HCT116 (cell line): ENCODE results near the gene SYTL5. TPM values are rescaled to one million over a fixed set of nuclear protein-coding genes. Genes with fewer than 3 reads are reported as not detected.

Source experiments
- ATAC-seq: fragments of 200-7000 bp; cut with Tn5 transposase; 2 replicates; pipeline ENCODE4 v1.9.1; 2020; ENCODE audit warnings: mild to moderate bottlenecking, moderate library complexity
- BruUV-seq: library from RNA; stranded (reverse); fragments of 400-500 nt; replicated peaks from 2 replicates; lab custom pipeline; 2021; lab: Mats Ljungman, UMichigan
- CTCF ChIA-PET: fragments of 300-600 bp; sonication (Branson Sonifier 250); formaldehyde crosslinking; loops from one replicate; lab custom pipeline; 2021; ENCODE audit warnings: antibody characterized with exemption; lab: Charles Lee
- POLR2A ChIA-PET: fragments of 300-600, 350-600 bp; sonication (Branson Sonifier 250); formaldehyde crosslinking; loops from one replicate; lab custom pipeline; 2021; ENCODE audit warnings: antibody characterized with exemption; lab: Charles Lee
- RAD21 ChIA-PET, 2 experiments: fragments of 300-600 bp; sonication (Branson Sonifier 250); formaldehyde crosslinking; loops; one replicate each; lab custom pipeline; 2023; ENCODE audit warnings: low total read pairs in 2 of 2; ENCODE audit not compliant: uncharacterized antibody in 2 of 2, unreplicated experiment in 2 of 2, low non-redundant PET in 1 of 2; lab: Charles Lee
- DNase-seq: peaks from one replicate; pipeline ENCODE4 v3.0.0-alpha.2; 2010; ENCODE audit warnings: low read depth, low spot score
- H2AFZ ChIP-seq: fragments of 200-600 bp; shearing (Covaris generic), sonication (generic); 2 replicates; pipeline ENCODE4 v1.6.1; 2017; ENCODE audit warnings: low read depth, mixed run types, mixed read lengths, antibody characterized with exemption, low read length; ENCODE audit not compliant: poor library complexity, severe bottlenecking
- H3K27ac ChIP-seq: 2 replicates; pipeline ENCODE4 v1.5.1; 2012; ENCODE audit warnings: low read depth, low read length
- H3K27me3 ChIP-seq: fragments of 200-600 bp; sonication (generic); 2 replicates; pipeline ENCODE4 v1.6.1; 2016; ENCODE audit warnings: mixed run types, low read length, mixed read lengths; ENCODE audit not compliant: insufficient read depth
- H3K36me3 ChIP-seq, 2 experiments: fragments of 200-500 bp in 1 of 2; fragments of 200-600 bp in 1 of 2; sonication (Bioruptor generic) in 1 of 2; sonication (generic) in 1 of 2; 2 replicates each; pipeline versions ENCODE4 v1.5.1 to v1.6.1; 2014 to 2016; ENCODE audit warnings: low read length in 2 of 2, inconsistent platforms in 1 of 2, mixed read lengths in 1 of 2, mixed run types in 1 of 2; ENCODE audit not compliant: insufficient read depth in 2 of 2, control insufficient read depth in 1 of 2
- H3K4me1 ChIP-seq, 2 experiments: fragments of 200-600 bp in 1 of 2; sonication (generic) in 1 of 2; 2 replicates each; pipeline versions ENCODE4 v1.5.1 to v1.6.1; 2012 to 2017; ENCODE audit warnings: low read length in 2 of 2, inconsistent platforms in 1 of 2, mild to moderate bottlenecking in 1 of 2, mixed read lengths in 1 of 2, mixed run types in 1 of 2, moderate library complexity in 1 of 2; ENCODE audit not compliant: insufficient read depth in 2 of 2, control insufficient read depth in 1 of 2
- H3K4me2 ChIP-seq: fragments of 200-600 bp; sonication (generic); 2 replicates; pipeline ENCODE4 v1.6.1; 2017; ENCODE audit warnings: mixed run types, low read length, mixed read lengths
- H3K4me3 ChIP-seq, 2 experiments: fragments of 200-600 bp in 1 of 2; sonication (generic) in 1 of 2; replicated peaks in 1 of 2; 2 replicates each; pipeline ENCODE4 v1.5.1; 2011 to 2016; ENCODE audit warnings: low read length in 2 of 2, control low read depth in 1 of 2, low read depth in 1 of 2, mild to moderate bottlenecking in 1 of 2, mixed read lengths in 1 of 2, mixed run types in 1 of 2
- H3K79me2 ChIP-seq: fragments of 200-600 bp; sonication (generic); 2 replicates; pipeline ENCODE4 v1.6.1; 2017; ENCODE audit warnings: mild to moderate bottlenecking, mixed run types, low read length, moderate library complexity, mixed read lengths; ENCODE audit not compliant: insufficient read depth
- H3K9ac ChIP-seq: fragments of 200-600 bp; sonication (generic); 2 replicates; pipeline ENCODE4 v1.6.1; 2016; ENCODE audit warnings: low read length, mixed read lengths
- H3K9me2 ChIP-seq: fragments of 200-600 bp; sonication (generic), shearing (Covaris generic); 2 replicates; pipeline ENCODE4 v1.6.1; 2017; ENCODE audit warnings: mixed run types, mild to moderate bottlenecking, moderate library complexity; ENCODE audit not compliant: insufficient read depth
- H3K9me3 ChIP-seq, 2 experiments: fragments of 200-500 bp in 1 of 2; fragments of 200-600 bp in 1 of 2; sonication (Bioruptor generic) in 1 of 2; sonication (generic) in 1 of 2; 2 replicates each; pipeline ENCODE4 v1.6.1; 2014 to 2017; ENCODE audit warnings: low read length in 2 of 2, mixed read lengths in 2 of 2, inconsistent platforms in 1 of 2, low read depth in 1 of 2, mild to moderate bottlenecking in 1 of 2, mixed run types in 1 of 2, moderate library complexity in 1 of 2; ENCODE audit not compliant: control insufficient read depth in 1 of 2, insufficient read depth in 1 of 2
- H4K20me1 ChIP-seq: fragments of 200-600 bp; sonication (generic), shearing (Covaris generic); 2 replicates; pipeline ENCODE4 v1.6.1; 2017; ENCODE audit warnings: mixed run types, mild to moderate bottlenecking, moderate library complexity; ENCODE audit not compliant: insufficient read depth
- ATF3 ChIP-seq: IDR thresholded peaks from 2 replicates; pipeline ENCODE4 v1.6.1; 2012
- CBX3 ChIP-seq: IDR thresholded peaks from 2 replicates; pipeline ENCODE4 v1.6.1; 2012; ENCODE audit warnings: low read depth
- EZH2 ChIP-seq: fragments of 200-600 bp; sonication (generic); IDR thresholded peaks from 2 replicates; pipeline ENCODE4 v1.6.1; 2017; ENCODE audit warnings: antibody characterized with exemption, mixed run types
- POLR2A ChIP-seq: IDR thresholded peaks from 2 replicates; pipeline ENCODE4 v1.7.0; 2011; ENCODE audit warnings: borderline replicate concordance; ENCODE audit not compliant: insufficient read depth, insufficient read length; ENCODE audit errors: extremely low read depth
- REST ChIP-seq: IDR thresholded peaks from 2 replicates; pipeline ENCODE4 v1.6.1; 2012; ENCODE audit warnings: low read depth
- YY1 ChIP-seq: IDR thresholded peaks from 2 replicates; pipeline ENCODE4 v1.6.1; 2011; ENCODE audit warnings: low read length, low read depth, moderate library complexity, mild to moderate bottlenecking; ENCODE audit not compliant: insufficient replicate concordance; ENCODE audit errors: extremely low read depth
- ZBTB33 ChIP-seq: IDR thresholded peaks from 2 replicates; pipeline ENCODE4 v1.6.1; 2011; ENCODE audit warnings: mild to moderate bottlenecking, low read length, moderate library complexity; ENCODE audit not compliant: insufficient replicate concordance; ENCODE audit errors: extremely low read depth
- intact Hi-C: fragments of 100-400 bp; cut with micrococcal nuclease; formaldehyde crosslinking; loops from 2 replicates; pipeline ENCODE4 v1.10.0; 2022
- total RNA-seq: library from RNA; stranded (reverse); gene quantifications from one replicate; pipeline ENCODE4 v1.2.1, GENCODE V29; 2021; ENCODE audit not compliant: unreplicated experiment

SYTL5 gene
- total RNA-seq, 1 experiment from 2014 or later: 0.20 TPM

GRCh38 chrX:38028300-38028699 is 21.9 kb downstream of the SYTL5 start:
- Histone ChIP-seq H3K27me3 (no peaks in the 10 kb centered on the region), H3K36me3 (no peaks in the 10 kb centered on the region), H3K9me2 (no peaks in the 10 kb centered on the region), H3K27ac (no peak overlapping the region), H3K4me2 (no peak overlapping the region), H3K79me2 (no peaks in the 10 kb centered on the region), H3K4me1 (no peaks in the 10 kb centered on the region), H4K20me1 (no peaks in the 10 kb centered on the region), H3K9ac (no peak overlapping the region), H3K4me3 (no peak overlapping the region), H3K9me3 (no peaks in the 10 kb centered on the region), H2AFZ (no peak overlapping the region)
- ChIA-PET CTCF (no interaction called here), POLR2A (no interaction called here), RAD21 (no interaction called here)
- DNase-seq (no peak), ATAC-seq (no peak)
- BruUV-seq: no TSS peak
- intact Hi-C loops: no loop called here
- TF ChIP-seq ZBTB33 (no peak), EZH2 (no peak), YY1 (no peak), REST (no peak), POLR2A (no peak), ATF3 (no peak), CBX3 (no peak)
